H9 (cell line): Measurements from ENCODE around the gene CFDP1. TPM values are rescaled to one million over a fixed set of nuclear protein-coding genes. Genes with fewer than 3 reads are reported as not detected.

Source experiments
- DNase-seq: peaks from one replicate; pipeline ENCODE4 v3.0.0-alpha.2; 2017
- H2AFZ ChIP-seq: one replicate; pipeline ENCODE4 v1.6.1; 2013; ENCODE audit warnings: mild to moderate bottlenecking, low read length, control low read depth, moderate library complexity
- H2AK5ac ChIP-seq: 2 replicates; pipeline ENCODE4 v1.6.1; 2013; ENCODE audit warnings: low read length, control low read depth, mixed read lengths; ENCODE audit not compliant: insufficient read length
- H2BK120ac ChIP-seq: one replicate; pipeline ENCODE4 v1.6.1; 2013; ENCODE audit warnings: low read depth, mild to moderate bottlenecking, low read length, control low read depth, inconsistent platforms; ENCODE audit not compliant: poor library complexity, severe bottlenecking
- H2BK12ac ChIP-seq: 2 replicates; pipeline ENCODE4 v1.6.1; 2013; ENCODE audit warnings: low read length, control low read depth, mixed read lengths, low read depth; ENCODE audit not compliant: insufficient read length
- H2BK15ac ChIP-seq: 2 replicates; pipeline ENCODE4 v1.6.1; 2013; ENCODE audit warnings: low read depth, low read length, control low read depth
- H2BK20ac ChIP-seq: one replicate; pipeline ENCODE4 v1.6.1; 2013; ENCODE audit warnings: low read depth, mild to moderate bottlenecking, low read length, control low read depth, inconsistent platforms; ENCODE audit not compliant: poor library complexity, severe bottlenecking
- H2BK5ac ChIP-seq: 2 replicates; pipeline ENCODE4 v1.6.1; 2013; ENCODE audit warnings: low read length, control low read depth, mixed read lengths; ENCODE audit not compliant: insufficient read length
- H3K14ac ChIP-seq: 2 replicates; pipeline ENCODE4 v1.6.1; 2013; ENCODE audit warnings: low read length, control low read depth; ENCODE audit not compliant: insufficient read depth
- H3K18ac ChIP-seq: 2 replicates; pipeline ENCODE4 v1.6.1; 2013; ENCODE audit warnings: low read depth, mild to moderate bottlenecking, mixed read lengths, low read length, control low read depth; ENCODE audit not compliant: insufficient read length
- H3K23ac ChIP-seq: 2 replicates; pipeline ENCODE4 v1.6.1; 2013; ENCODE audit warnings: low read length, control low read depth, mixed read lengths, low read depth; ENCODE audit not compliant: insufficient read length
- H3K23me2 ChIP-seq: 2 replicates; pipeline ENCODE4 v1.6.1; 2013; ENCODE audit warnings: low read depth, mild to moderate bottlenecking, mixed read lengths, low read length, control low read depth; ENCODE audit not compliant: insufficient read length, poor library complexity, severe bottlenecking
- H3K27ac ChIP-seq: 2 replicates; pipeline ENCODE4 v1.5.1; 2013; ENCODE audit warnings: low read length, control low read depth, mixed read lengths, low read depth; ENCODE audit not compliant: insufficient read length
- H3K27me3 ChIP-seq: 2 replicates; pipeline ENCODE4 v1.6.1; 2013; ENCODE audit warnings: low read length, control low read depth, inconsistent platforms; ENCODE audit not compliant: insufficient read depth
- H3K4ac ChIP-seq: 2 replicates; pipeline ENCODE4 v1.6.1; 2013; ENCODE audit warnings: low read depth, mild to moderate bottlenecking, control low read depth, inconsistent platforms, low read length, moderate library complexity
- H3K4me1 ChIP-seq: 2 replicates; pipeline ENCODE4 v1.6.1; 2013; ENCODE audit warnings: low read length, control low read depth, inconsistent platforms; ENCODE audit not compliant: insufficient read depth
- H3K4me2 ChIP-seq: 2 replicates; pipeline ENCODE4 v1.6.1; 2013; ENCODE audit warnings: low read length, control low read depth, mixed read lengths; ENCODE audit not compliant: insufficient read length, insufficient read depth
- H3K56ac ChIP-seq: 2 replicates; pipeline ENCODE4 v1.6.1; 2013; ENCODE audit warnings: low read depth, mild to moderate bottlenecking, mixed read lengths, low read length, control low read depth; ENCODE audit not compliant: insufficient read length
- H3K79me1 ChIP-seq: 2 replicates; pipeline ENCODE4 v1.6.1; 2013; ENCODE audit warnings: low read depth, mild to moderate bottlenecking, moderate library complexity, low read length, control low read depth, inconsistent platforms; ENCODE audit not compliant: insufficient read depth, poor library complexity, severe bottlenecking
- H3K79me2 ChIP-seq: 2 replicates; pipeline ENCODE4 v1.6.1; 2013; ENCODE audit warnings: low read length, control low read depth, inconsistent platforms; ENCODE audit not compliant: insufficient read depth
- H3K9ac ChIP-seq: 2 replicates; pipeline ENCODE4 v1.6.1; 2013; ENCODE audit warnings: low read length, control low read depth, mixed read lengths; ENCODE audit not compliant: insufficient read length; ENCODE audit errors: extremely low read depth
- H3K9me3 ChIP-seq: one replicate; pipeline ENCODE4 v1.6.1; 2013; ENCODE audit warnings: low read depth, low read length, inconsistent platforms; ENCODE audit not compliant: control insufficient read depth
- H3T11ph ChIP-seq: one replicate; pipeline ENCODE4 v1.6.1; 2013; ENCODE audit warnings: mild to moderate bottlenecking, low read length, control low read depth, inconsistent platforms
- H4K20me1 ChIP-seq: one replicate; pipeline ENCODE4 v1.6.1; 2013; ENCODE audit not compliant: control insufficient read depth, insufficient read length, insufficient read depth
- H4K5ac ChIP-seq: 2 replicates; pipeline ENCODE4 v1.6.1; 2013; ENCODE audit warnings: low read depth, mild to moderate bottlenecking, mixed read lengths, low read length, control low read depth; ENCODE audit not compliant: insufficient read length
- H4K8ac ChIP-seq: replicated peaks from 2 replicates; pipeline ENCODE4 v1.6.1; 2013; ENCODE audit warnings: low read length, control low read depth, mixed read lengths, low read depth; ENCODE audit not compliant: insufficient read length
- H4K91ac ChIP-seq: 2 replicates; pipeline ENCODE4 v1.6.1; 2013; ENCODE audit warnings: low read depth, mild to moderate bottlenecking, moderate library complexity, mixed read lengths, low read length, control low read depth; ENCODE audit not compliant: insufficient read length
- H3K27ac Mint-ChIP-seq, 3 experiments: 2 replicates in 2 of 3; 3 replicates in 1 of 3; pipeline ENCODE4 v1.8.0; 2020 to 2021; ENCODE audit warnings: mixed read lengths in 3 of 3, mild to moderate bottlenecking in 1 of 3, moderate library complexity in 1 of 3
- H3K27me3 Mint-ChIP-seq: 2 replicates; pipeline ENCODE4 v1.8.0; 2021; ENCODE audit warnings: low read depth, mild to moderate bottlenecking, moderate library complexity, mixed read lengths
- H3K36me3 Mint-ChIP-seq, 3 experiments: 2 replicates in 2 of 3; 3 replicates in 1 of 3; pipeline ENCODE4 v1.8.0; 2020 to 2021; ENCODE audit warnings: low read depth in 3 of 3, mixed read lengths in 3 of 3; ENCODE audit not compliant: insufficient read depth in 1 of 3
- H3K4me1 Mint-ChIP-seq, 2 experiments: 2 replicates each; pipeline ENCODE4 v1.8.0; 2020; ENCODE audit warnings: mixed read lengths in 2 of 2
- H3K4me3 Mint-ChIP-seq, 2 experiments: 2 replicates in 1 of 2; 3 replicates in 1 of 2; pipeline ENCODE4 v1.8.0; 2020 to 2021; ENCODE audit warnings: mild to moderate bottlenecking in 2 of 2, mixed read lengths in 2 of 2, moderate library complexity in 1 of 2
- H3K9me3 Mint-ChIP-seq, 2 experiments: 2 replicates in 1 of 2; 3 replicates in 1 of 2; pipeline ENCODE4 v1.8.0; 2020; ENCODE audit warnings: mild to moderate bottlenecking in 2 of 2, mixed read lengths in 2 of 2, moderate library complexity in 1 of 2
- WGBS: extraction: QIAGEN DNeasy Blood & Tissue Kit; methylation state at CpG from one replicate; pipeline ENCODE4 v1.1.7; 2013; ENCODE audit warnings: missing lambda C conversion rate, low lambda C conversion rate, mixed read lengths; ENCODE audit not compliant: insufficient read length; ENCODE audit errors: extremely low coverage; 5-methylcytosine and 5-hydroxymethylcytosine counted together
- total RNA-seq: library from RNA; stranded (reverse); gene quantifications from 2 replicates; pipeline ENCODE4 v1.2.1, GENCODE V29; 2021
- TF ChIP-seq, protein P1 (sequence below): fragments of 200-600 bp; sonication (generic); conservative IDR thresholded peaks from 3 replicates; pipeline ENCODE4 v1.8.0; 2021; ENCODE audit warnings: antibody characterized with exemption, mild to moderate bottlenecking

The CFDP1 gene
- total RNA-seq, 1 experiment from 2014 or later, result 89.2 TPM

DNA sequence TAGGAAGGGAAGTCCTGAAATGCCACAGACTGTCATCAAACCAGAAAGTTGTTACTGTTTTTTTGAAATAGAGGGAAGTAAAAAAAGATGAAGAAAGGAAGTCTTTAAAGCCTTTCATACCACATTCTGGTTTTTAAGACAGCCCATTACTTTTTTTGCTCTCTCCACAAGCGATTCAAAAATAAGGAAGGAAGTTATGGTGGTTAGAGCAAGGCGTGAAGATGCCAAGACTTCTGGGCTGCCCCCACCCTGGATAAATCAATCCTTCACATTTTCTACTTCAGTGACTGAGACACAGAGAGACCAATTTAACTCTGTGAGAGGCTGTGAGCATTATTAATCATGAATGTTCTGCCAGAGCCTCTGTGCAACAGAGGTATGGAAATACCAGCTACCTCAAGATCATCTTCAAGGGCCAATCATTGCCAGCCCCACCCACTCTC, 99.6 kb downstream of the CFDP1 start:
- H4K5ac ChIP-seq, result no peak overlapping the region
- H3K23ac ChIP-seq, result no peak overlapping the region
- no peak overlapping the region for H2BK5ac ChIP-seq
- H4K8ac ChIP-seq, result no peak overlapping the region
- no peak overlapping the region for H2AFZ ChIP-seq
- H2AK5ac ChIP-seq, result no peak overlapping the region
- H3K9me3 ChIP-seq, result no peaks in the 10 kb centered on the region
- H3K27me3 Mint-ChIP-seq, result no peaks in the 10 kb centered on the region
- H4K91ac ChIP-seq, result no peak overlapping the region
- H3K23me2 ChIP-seq, result no peaks in the 10 kb centered on the region
- H2BK120ac ChIP-seq, result no peak overlapping the region
- WGBS, result no CpG with 5 or more reads among the region's 2 CpGs
- no peak overlapping the region for H3K18ac ChIP-seq
- no peaks in the 10 kb centered on the region for H3K9me3 Mint-ChIP-seq
- H3K79me2 ChIP-seq, result no peaks in the 10 kb centered on the region; the same call in 1 of the 2 replicates
- no peak overlapping the region for H3K27ac ChIP-seq
- no peak overlapping the region for H3K4ac ChIP-seq
- TF ChIP-seq, protein P1, sequence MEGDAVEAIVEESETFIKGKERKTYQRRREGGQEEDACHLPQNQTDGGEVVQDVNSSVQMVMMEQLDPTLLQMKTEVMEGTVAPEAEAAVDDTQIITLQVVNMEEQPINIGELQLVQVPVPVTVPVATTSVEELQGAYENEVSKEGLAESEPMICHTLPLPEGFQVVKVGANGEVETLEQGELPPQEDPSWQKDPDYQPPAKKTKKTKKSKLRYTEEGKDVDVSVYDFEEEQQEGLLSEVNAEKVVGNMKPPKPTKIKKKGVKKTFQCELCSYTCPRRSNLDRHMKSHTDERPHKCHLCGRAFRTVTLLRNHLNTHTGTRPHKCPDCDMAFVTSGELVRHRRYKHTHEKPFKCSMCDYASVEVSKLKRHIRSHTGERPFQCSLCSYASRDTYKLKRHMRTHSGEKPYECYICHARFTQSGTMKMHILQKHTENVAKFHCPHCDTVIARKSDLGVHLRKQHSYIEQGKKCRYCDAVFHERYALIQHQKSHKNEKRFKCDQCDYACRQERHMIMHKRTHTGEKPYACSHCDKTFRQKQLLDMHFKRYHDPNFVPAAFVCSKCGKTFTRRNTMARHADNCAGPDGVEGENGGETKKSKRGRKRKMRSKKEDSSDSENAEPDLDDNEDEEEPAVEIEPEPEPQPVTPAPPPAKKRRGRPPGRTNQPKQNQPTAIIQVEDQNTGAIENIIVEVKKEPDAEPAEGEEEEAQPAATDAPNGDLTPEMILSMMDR, result no peak
- H3K79me1 ChIP-seq, result no peaks in the 10 kb centered on the region
- H3K4me1 ChIP-seq, result no peaks in the 10 kb centered on the region
- no peak overlapping the region for H2BK20ac ChIP-seq
- no peak overlapping the region for H3K4me2 ChIP-seq
- no peak overlapping the region for H3K9ac ChIP-seq
- H3K14ac ChIP-seq, result no peak overlapping the region
- H3K27me3 ChIP-seq, result no peaks in the 10 kb centered on the region
- no peaks in the 10 kb centered on the region for H4K20me1 ChIP-seq
- H3K4me3 Mint-ChIP-seq, result no peak overlapping the region
- H3K27ac Mint-ChIP-seq, result no peak overlapping the region; a peak in 1 of 7 replicates
- H2BK12ac ChIP-seq, result no peak overlapping the region
- H3K36me3 Mint-ChIP-seq, result peaks cover 0 to 19% (median 11%) of the 10 kb centered on the region in 3 experiments
- peaks cover 10 to 11% of the 10 kb centered on the region in 2 experiments for H3K4me1 Mint-ChIP-seq
- no peak overlapping the region for H2BK15ac ChIP-seq
- H3K56ac ChIP-seq, result no peak overlapping the region
- H3T11ph ChIP-seq, result no peak overlapping the region
- no peak for DNase-seq
